GM23248 (cell line): ENCODE measurements around the gene WWOX.

Experiments used
- EZH2 ChIP-seq: fragments of 200-600 bp; sonication (generic); IDR thresholded peaks from 2 replicates; pipeline ENCODE4 v1.6.1; 2018; ENCODE audit warnings: antibody characterized with exemption, mild to moderate bottlenecking; ENCODE audit not compliant: insufficient read depth, poor library complexity, severe bottlenecking
- EZH2phosphoT487 ChIP-seq: fragments of 200-600 bp; sonication (generic); IDR thresholded peaks from 2 replicates; pipeline ENCODE4 v1.6.1; 2018; ENCODE audit warnings: antibody characterized with exemption, moderate library complexity, mild to moderate bottlenecking, low read depth; ENCODE audit not compliant: insufficient read depth

DNA sequence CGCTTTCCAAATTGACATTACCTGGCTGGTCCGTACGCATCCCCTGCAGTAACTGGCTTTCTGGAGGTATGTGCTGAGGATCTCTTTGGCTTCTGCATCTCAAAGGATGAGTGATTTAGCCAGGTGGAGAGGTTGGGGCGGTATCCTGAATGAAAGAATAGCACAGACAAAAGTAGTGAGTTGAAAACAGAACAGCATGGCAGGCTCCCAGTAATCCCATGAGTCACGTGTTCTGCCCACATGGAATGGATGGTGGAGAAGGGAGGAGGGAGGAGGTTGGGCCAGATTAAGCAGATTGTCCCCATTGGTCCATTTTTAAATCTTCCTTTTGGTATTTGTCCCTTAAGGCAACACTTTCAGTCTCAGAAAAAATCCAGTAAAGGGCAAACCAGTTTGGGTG is 176.0 kb downstream of the WWOX start:
- no peak for TF ChIP-seq EZH2phosphoT487
- no peak for TF ChIP-seq EZH2
